ENCODE data around the gene MIER3.

Gene MIER3

DNA sequence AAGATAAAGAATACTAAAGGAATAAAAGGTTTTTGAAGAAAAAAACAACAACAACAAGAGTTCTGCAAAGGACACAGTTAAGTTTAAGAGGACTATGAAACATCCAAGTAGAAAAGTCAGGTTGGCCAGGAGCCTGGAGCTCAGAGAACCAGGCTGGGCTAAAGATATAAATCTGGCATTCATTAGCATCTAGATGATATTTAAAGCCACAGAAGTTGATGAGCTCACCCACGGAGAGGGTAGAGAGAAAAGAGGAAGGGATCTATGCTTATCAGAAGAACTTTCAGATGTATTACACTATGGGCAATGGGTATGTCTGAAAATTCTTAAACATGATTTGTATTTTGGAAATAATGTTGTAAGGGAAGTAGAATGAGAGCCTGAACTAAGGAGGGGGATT, 9.9 kb downstream of the MIER3 start:
- Histone ChIP-seq H3K79me2 (ENCODE audit: insufficient read depth, low read length) (no peaks in the 10 kb centered on the region), H3K27me3 (ENCODE audit: insufficient read depth, low read length, poor library complexity) (no peaks in the 10 kb centered on the region), H3K27ac (ENCODE audit: low read length) (no peak overlapping the region), H3K4me2 (ENCODE audit: insufficient read depth, low read length) (no peak overlapping the region), H3K36me3 (ENCODE audit: insufficient read depth, low read length) (peaks cover 91% of the 10 kb centered on the region), H4K20me1 (ENCODE audit: insufficient read depth, low read length) (peaks cover 16% of the 10 kb centered on the region; the same call in 1 of the 2 replicates), H3K4me1 (ENCODE audit: insufficient read depth, low read length) (no peaks in the 10 kb centered on the region), H3K4me3 (ENCODE audit: low read depth in 1 of 2, low read length in 2 of 2) (no peak overlapping the region), H3K9ac (ENCODE audit: low read depth, low read length) (no peak overlapping the region), H2AFZ (ENCODE audit: low read depth, low read length) (no peak overlapping the region), H3K9me3 (ENCODE audit: insufficient read depth, low read length, severe bottlenecking) (no peaks in the 10 kb centered on the region)
- TF ChIP-seq, protein P1, sequence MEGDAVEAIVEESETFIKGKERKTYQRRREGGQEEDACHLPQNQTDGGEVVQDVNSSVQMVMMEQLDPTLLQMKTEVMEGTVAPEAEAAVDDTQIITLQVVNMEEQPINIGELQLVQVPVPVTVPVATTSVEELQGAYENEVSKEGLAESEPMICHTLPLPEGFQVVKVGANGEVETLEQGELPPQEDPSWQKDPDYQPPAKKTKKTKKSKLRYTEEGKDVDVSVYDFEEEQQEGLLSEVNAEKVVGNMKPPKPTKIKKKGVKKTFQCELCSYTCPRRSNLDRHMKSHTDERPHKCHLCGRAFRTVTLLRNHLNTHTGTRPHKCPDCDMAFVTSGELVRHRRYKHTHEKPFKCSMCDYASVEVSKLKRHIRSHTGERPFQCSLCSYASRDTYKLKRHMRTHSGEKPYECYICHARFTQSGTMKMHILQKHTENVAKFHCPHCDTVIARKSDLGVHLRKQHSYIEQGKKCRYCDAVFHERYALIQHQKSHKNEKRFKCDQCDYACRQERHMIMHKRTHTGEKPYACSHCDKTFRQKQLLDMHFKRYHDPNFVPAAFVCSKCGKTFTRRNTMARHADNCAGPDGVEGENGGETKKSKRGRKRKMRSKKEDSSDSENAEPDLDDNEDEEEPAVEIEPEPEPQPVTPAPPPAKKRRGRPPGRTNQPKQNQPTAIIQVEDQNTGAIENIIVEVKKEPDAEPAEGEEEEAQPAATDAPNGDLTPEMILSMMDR (IDR thresholded peaks at IDR 0.05; ENCODE audit: borderline replicate concordance, extremely low read depth, low read length, poor library complexity, severe bottlenecking) = no peak
- no peak for TF ChIP-seq EZH2 (IDR thresholded peaks at IDR 0.05; ENCODE audit: borderline replicate concordance, low read depth, low read length, severe bottlenecking)
- ATAC-seq (ENCODE audit: insufficient read depth, low read depth) (no peak), DNase-seq (no peak)

DNA sequence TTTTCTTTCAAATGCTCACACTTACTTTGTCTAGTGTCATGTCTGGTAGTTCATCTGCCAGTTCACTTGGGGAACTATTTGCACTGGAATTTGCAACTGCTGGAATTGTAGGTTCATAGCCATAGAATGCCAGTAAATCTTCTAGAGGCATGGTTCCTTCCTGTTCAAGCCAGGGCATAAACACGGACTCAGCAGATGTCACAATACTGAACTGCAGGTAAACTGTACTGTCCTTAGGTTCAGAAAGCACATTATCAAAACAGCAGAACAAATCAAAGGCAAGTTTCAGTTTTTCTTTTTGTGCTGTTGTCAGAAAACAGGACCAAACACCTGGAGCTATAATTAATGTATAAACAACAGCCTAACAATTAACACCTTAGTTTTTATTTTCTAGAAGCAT, 13.1 kb downstream of the MIER3 start:
- no peaks in the 10 kb centered on the region for H3K27me3 ChIP-seq (ENCODE audit: insufficient read depth, low read length, poor library complexity)
- H3K9me3 ChIP-seq (ENCODE audit: insufficient read depth, low read length, severe bottlenecking) = no peaks in the 10 kb centered on the region
- DNase-seq = no peak
- no peak overlapping the region for H3K9ac ChIP-seq (ENCODE audit: low read depth, low read length)
- no peak overlapping the region for H3K4me2 ChIP-seq (ENCODE audit: insufficient read depth, low read length)
- peaks cover 15% of the 10 kb centered on the region; the same call in 1 of the 2 replicates for H4K20me1 ChIP-seq (ENCODE audit: insufficient read depth, low read length)
- no peaks in the 10 kb centered on the region for H3K79me2 ChIP-seq (ENCODE audit: insufficient read depth, low read length)
- TF ChIP-seq, protein P1 (IDR thresholded peaks at IDR 0.05; ENCODE audit: borderline replicate concordance, extremely low read depth, low read length, poor library complexity, severe bottlenecking) = no peak
- TF ChIP-seq EZH2 (IDR thresholded peaks at IDR 0.05; ENCODE audit: borderline replicate concordance, low read depth, low read length, severe bottlenecking) = no peak
- no peak overlapping the region for H2AFZ ChIP-seq (ENCODE audit: low read depth, low read length)
- no peak for ATAC-seq (ENCODE audit: insufficient read depth, low read depth)
- peaks cover 94% of the 10 kb centered on the region for H3K36me3 ChIP-seq (ENCODE audit: insufficient read depth, low read length)
- H3K4me1 ChIP-seq (ENCODE audit: insufficient read depth, low read length) = no peaks in the 10 kb centered on the region
- no peak overlapping the region for H3K4me3 ChIP-seq (ENCODE audit: low read depth in 1 of 2, low read length in 2 of 2)
- H3K27ac ChIP-seq (ENCODE audit: low read length) = no peak overlapping the region

DNA sequence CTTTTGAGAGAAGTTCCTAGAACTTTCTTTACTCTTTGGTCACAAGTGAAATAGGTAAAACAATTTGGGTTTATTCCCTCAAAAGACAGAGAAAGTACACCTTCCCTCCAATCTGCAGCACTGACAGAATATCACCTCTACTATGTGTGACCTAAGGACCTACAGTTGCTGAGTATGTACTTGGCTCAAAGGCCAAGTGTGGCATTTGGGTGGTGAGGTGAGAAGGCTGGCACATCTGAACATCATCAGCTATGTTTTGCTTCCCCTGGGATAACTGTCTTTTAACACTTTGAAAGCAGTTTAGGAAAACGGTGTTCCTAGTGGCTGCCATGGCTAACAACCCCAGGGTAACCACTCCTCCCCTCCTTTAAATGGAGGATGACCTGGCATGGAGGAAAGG, 17.6 kb downstream of the MIER3 start:
- Histone ChIP-seq H3K4me3 (ENCODE audit: low read depth in 1 of 2, low read length in 2 of 2) (no peak overlapping the region), H2AFZ (ENCODE audit: low read depth, low read length) (no peak overlapping the region), H3K79me2 (ENCODE audit: insufficient read depth, low read length) (no peaks in the 10 kb centered on the region), H3K4me1 (ENCODE audit: insufficient read depth, low read length) (no peaks in the 10 kb centered on the region), H3K27me3 (ENCODE audit: insufficient read depth, low read length, poor library complexity) (no peaks in the 10 kb centered on the region), H3K9me3 (ENCODE audit: insufficient read depth, low read length, severe bottlenecking) (no peaks in the 10 kb centered on the region), H3K9ac (ENCODE audit: low read depth, low read length) (no peak overlapping the region), H3K27ac (ENCODE audit: low read length) (no peak overlapping the region), H3K36me3 (ENCODE audit: insufficient read depth, low read length) (peaks cover 91% of the 10 kb centered on the region), H3K4me2 (ENCODE audit: insufficient read depth, low read length) (no peak overlapping the region), H4K20me1 (ENCODE audit: insufficient read depth, low read length) (0 out of 2 replicates have a peak, but pooled peaks cover 4% of the 10 kb centered on the region)
- TF ChIP-seq EZH2 (IDR thresholded peaks at IDR 0.05; ENCODE audit: borderline replicate concordance, low read depth, low read length, severe bottlenecking) = no peak
- TF ChIP-seq, protein P1 (IDR thresholded peaks at IDR 0.05; ENCODE audit: borderline replicate concordance, extremely low read depth, low read length, poor library complexity, severe bottlenecking) = no peak
- no peak for DNase-seq
- ATAC-seq (ENCODE audit: insufficient read depth, low read depth) = no peak

DNA sequence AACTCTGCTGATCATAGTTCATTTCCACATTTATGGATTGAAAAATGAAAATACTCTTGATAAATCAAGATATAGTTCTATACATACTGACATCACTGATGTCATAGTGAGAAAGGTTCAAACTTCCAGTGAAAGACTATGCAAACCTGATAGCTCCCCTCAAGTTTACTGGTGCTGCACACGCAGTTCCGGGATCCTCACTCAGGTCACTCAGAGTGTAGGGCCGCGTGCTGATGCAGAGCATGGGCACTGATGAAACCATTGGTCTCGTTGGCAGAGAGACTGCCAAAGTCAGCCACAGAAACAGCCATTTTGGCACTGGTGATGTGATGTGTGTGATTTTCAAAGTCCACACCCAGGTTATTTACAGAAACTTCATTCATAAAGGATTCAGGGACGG, 29.0 kb downstream of the MIER3 start:
- H3K4me1 ChIP-seq (ENCODE audit: insufficient read depth, low read length) = no peaks in the 10 kb centered on the region
- H3K4me2 ChIP-seq (ENCODE audit: insufficient read depth, low read length) = no peak overlapping the region
- no peaks in the 10 kb centered on the region for H3K79me2 ChIP-seq (ENCODE audit: insufficient read depth, low read length)
- no peak overlapping the region for H3K9ac ChIP-seq (ENCODE audit: low read depth, low read length)
- ATAC-seq (ENCODE audit: insufficient read depth, low read depth) (no peak), DNase-seq (no peak)
- H3K4me3 ChIP-seq (ENCODE audit: low read depth in 1 of 2, low read length in 2 of 2) = no peak overlapping the region
- no peaks in the 10 kb centered on the region for H3K27me3 ChIP-seq (ENCODE audit: insufficient read depth, low read length, poor library complexity)
- TF ChIP-seq, protein P1 (IDR thresholded peaks at IDR 0.05; ENCODE audit: borderline replicate concordance, extremely low read depth, low read length, poor library complexity, severe bottlenecking) = no peak
- no peak for TF ChIP-seq EZH2 (IDR thresholded peaks at IDR 0.05; ENCODE audit: borderline replicate concordance, low read depth, low read length, severe bottlenecking)
- H3K36me3 ChIP-seq (ENCODE audit: insufficient read depth, low read length) = peaks cover 73% of the 10 kb centered on the region
- no peak overlapping the region for H3K27ac ChIP-seq (ENCODE audit: low read length)
- no peak overlapping the region for H2AFZ ChIP-seq (ENCODE audit: low read depth, low read length)
- no peaks in the 10 kb centered on the region for H4K20me1 ChIP-seq (ENCODE audit: insufficient read depth, low read length)
- H3K9me3 ChIP-seq (ENCODE audit: insufficient read depth, low read length, severe bottlenecking) = no peaks in the 10 kb centered on the region
